K562 (cell line): ENCODE measurements around the gene SNRPD2. TPM values are rescaled to one million over a fixed set of nuclear protein-coding genes. Genes with fewer than 3 reads are reported as not detected.

ENCODE experiments used
- ATAC-seq: fragments of 200-7000 bp; cut with Tn5 transposase; 3 replicates; pipeline ENCODE4 v1.9.1; 2020; ENCODE audit warnings: moderate library complexity
- BruUV-seq: library from RNA; stranded (reverse); fragments of 400-500 nt; replicated peaks from 2 replicates; lab custom pipeline; 2021; lab: Mats Ljungman, UMichigan
- CTCF ChIA-PET: fragments of 300-600 bp; formaldehyde crosslinking; extraction: SDS; loops from one replicate; lab custom pipeline; 2021; ENCODE audit warnings: low intra/inter-chr PET ratio; lab: Yijun Ruan, JAX
- POLR2A ChIA-PET: fragments of 300-600, 350-650 bp; sonication (Branson Sonifier 250); formaldehyde crosslinking; extraction: SDS; loops from one replicate; lab custom pipeline; 2021; ENCODE audit warnings: antibody characterized with exemption, inconsistent platforms; lab: Yijun Ruan, JAX
- DNase-seq, 4 experiments: peaks; one replicate each; pipeline versions ENCODE4 v3.0.0 to v3.0.0-alpha.2; 2011 to 2018; ENCODE audit warnings: low spot score in 3 of 4, mixed read lengths in 3 of 4; ENCODE audit errors: extremely low read depth in 1 of 4
- FAIRE-seq: peaks from 2 replicates; lab custom pipeline; 2011; peaks lifted over from hg19 to GRCh38; lab: Jason Lieb, UNC
- H2AFZ ChIP-seq: 2 replicates; pipeline ENCODE4 v1.6.0; 2011; ENCODE audit warnings: low read depth, low read length, control low read depth, inconsistent platforms
- H3K27ac ChIP-seq: fragments of 200-600 bp; 3 replicates; pipeline ENCODE4 v1.8.0; 2011; ENCODE audit warnings: low read depth, mild to moderate bottlenecking, control low read depth, inconsistent platforms, low read length, moderate library complexity, mixed read lengths; ENCODE audit errors: extremely low read depth
- H3K27me3 ChIP-seq, 2 experiments: fragments of 300-600 bp in 1 of 2; 2 replicates in 1 of 2; 3 replicates in 1 of 2; pipeline versions ENCODE4 v1.6.0 to v1.8.0; 2011; ENCODE audit warnings: inconsistent platforms in 2 of 2, low read length in 2 of 2, mild to moderate bottlenecking in 1 of 2, mixed read lengths in 1 of 2, moderate library complexity in 1 of 2; ENCODE audit not compliant: control insufficient read depth in 2 of 2, insufficient read depth in 2 of 2
- H3K36me3 ChIP-seq: fragments of 300-600 bp; 3 replicates; pipeline ENCODE4 v1.8.0; 2011; ENCODE audit warnings: mild to moderate bottlenecking, low read length, inconsistent platforms; ENCODE audit not compliant: control insufficient read depth, insufficient read depth
- H3K4me1 ChIP-seq, 2 experiments: fragments of 200-600 bp in 1 of 2; replicated peaks in 1 of 2; 2 replicates in 1 of 2; 3 replicates in 1 of 2; pipeline versions ENCODE4 v1.5.1 to v1.8.0; 2011; ENCODE audit warnings: inconsistent platforms in 2 of 2, low read length in 2 of 2, mild to moderate bottlenecking in 1 of 2, mixed read lengths in 1 of 2, moderate library complexity in 1 of 2; ENCODE audit not compliant: control insufficient read depth in 2 of 2, insufficient read depth in 2 of 2
- H3K4me2 ChIP-seq: 2 replicates; pipeline ENCODE4 v1.6.1; 2011; ENCODE audit warnings: low read length, control low read depth, inconsistent platforms, mixed read lengths; ENCODE audit not compliant: insufficient read depth
- H3K4me3 ChIP-seq: fragments of 200-600 bp; sonication (generic), shearing (Covaris generic); 2 replicates; pipeline ENCODE4 v1.5.1; 2016; ENCODE audit warnings: control low read depth, inconsistent platforms
- H3K79me2 ChIP-seq: fragments of 200-600 bp; 3 replicates; pipeline ENCODE4 v1.8.0; 2011; ENCODE audit warnings: low read length, inconsistent platforms; ENCODE audit not compliant: control insufficient read depth, insufficient read depth
- H3K9ac ChIP-seq, 2 experiments: 2 replicates each; pipeline versions ENCODE4 v1.6.0 to v1.6.1; 2011; ENCODE audit warnings: low read depth in 2 of 2, low read length in 2 of 2, control low read depth in 1 of 2, inconsistent platforms in 1 of 2, mild to moderate bottlenecking in 1 of 2, mixed read lengths in 1 of 2; ENCODE audit not compliant: insufficient read depth in 1 of 2
- H3K9me1 ChIP-seq: one replicate; pipeline ENCODE4 v1.6.0; 2011; ENCODE audit warnings: inconsistent platforms, mild to moderate bottlenecking, low read length, moderate library complexity; ENCODE audit not compliant: control insufficient read depth, insufficient read depth
- H3K9me3 ChIP-seq: replicated peaks from 2 replicates; pipeline ENCODE4 v1.5.1; 2011; ENCODE audit warnings: low read depth, low read length, inconsistent platforms; ENCODE audit not compliant: control insufficient read depth, insufficient read depth
- H4K20me1 ChIP-seq: replicated peaks from 2 replicates; pipeline ENCODE4 v1.6.1; 2011; ENCODE audit warnings: low read length, inconsistent platforms, mixed read lengths; ENCODE audit not compliant: control insufficient read depth, insufficient read depth
- BHLHE40 ChIP-seq: IDR thresholded peaks from 2 replicates; pipeline ENCODE4 v1.6.1; 2011; ENCODE audit warnings: low read length, improper control_type of control experiment
- CBX2 ChIP-seq: fragments of 200-600 bp; sonication (generic); IDR thresholded peaks from one replicate; pipeline ENCODE4 v1.6.1; 2012; ENCODE audit warnings: mild to moderate bottlenecking, low read length, inconsistent platforms; ENCODE audit not compliant: insufficient read depth, poor library complexity, severe bottlenecking
- CXXC5 ChIP-seq: fragments of 250-450 bp; sonication (Bioruptor Pico); IDR thresholded peaks from 2 replicates; pipeline ENCODE4 v1.8.0; 2022; ENCODE audit warnings: inconsistent platforms, mild to moderate bottlenecking, moderate library complexity
- DEAF1 ChIP-seq: fragments of 450-650 bp; formaldehyde crosslinking; IDR thresholded peaks from 2 replicates; pipeline ENCODE4 v1.4.0; 2020; ENCODE audit warnings: mild to moderate bottlenecking, moderate library complexity
- E2F1 ChIP-seq: sonication (generic); formaldehyde crosslinking; IDR thresholded peaks from 2 replicates; pipeline ENCODE4 v1.8.1; 2023; ENCODE audit warnings: mild to moderate bottlenecking, missing genetic modification reagents, moderate library complexity
- EGR1 ChIP-seq: fragments of 450-650 bp; conservative IDR thresholded peaks from 2 replicates; pipeline ENCODE4 v1.6.1; 2017; ENCODE audit warnings: mild to moderate bottlenecking
- ELF4 ChIP-seq: fragments of 450-650 bp; formaldehyde crosslinking; IDR thresholded peaks from 2 replicates; pipeline ENCODE4 v1.4.0; 2022; ENCODE audit warnings: missing genetic modification characterization
- FOXK2 ChIP-seq, 2 experiments: fragments of 450-650 bp; IDR thresholded peaks in 1 of 2; conservative IDR thresholded peaks in 1 of 2; 2 replicates each; pipeline ENCODE4 v1.6.1; 2016; ENCODE audit warnings: low read depth in 2 of 2, mild to moderate bottlenecking in 1 of 2
- MED1 ChIP-seq: sonication (generic); formaldehyde crosslinking; IDR thresholded peaks from 2 replicates; pipeline ENCODE4 v1.8.1; 2023; ENCODE audit warnings: missing genetic modification reagents, borderline replicate concordance
- SMAD2 ChIP-seq: fragments of 150-350 bp; IDR thresholded peaks from 2 replicates; pipeline ENCODE4 v1.6.1; 2014; ENCODE audit warnings: low read depth, mild to moderate bottlenecking, low read length
- TEAD2 ChIP-seq: fragments of 450-650 bp; IDR thresholded peaks from 2 replicates; pipeline ENCODE4 v1.6.1; 2016; ENCODE audit warnings: missing genetic modification characterization, control low read depth, missing compliant biosample characterization
- TFE3 ChIP-seq: fragments of 450-650 bp; formaldehyde crosslinking; IDR thresholded peaks from 2 replicates; pipeline ENCODE4 v1.4.0; 2020; ENCODE audit warnings: mild to moderate bottlenecking, mixed read lengths
- WHSC1 ChIP-seq: IDR thresholded peaks from one replicate; pipeline ENCODE4 v1.6.1; 2012; ENCODE audit warnings: low read length, control low read depth, inconsistent platforms
- ZNF124 ChIP-seq: sonication (generic); formaldehyde crosslinking; IDR thresholded peaks from 2 replicates; pipeline ENCODE4 v1.8.1; 2022; ENCODE audit warnings: missing genetic modification reagents
- ZNF253 ChIP-seq: fragments of 250-450 bp; sonication (Bioruptor Pico); conservative IDR thresholded peaks from 2 replicates; pipeline ENCODE4 v1.6.1; 2021; ENCODE audit warnings: mild to moderate bottlenecking
- ZNF408 ChIP-seq: fragments of 250-450 bp; sonication (Bioruptor Pico); IDR thresholded peaks from 2 replicates; pipeline ENCODE4 v1.4.0; 2020; ENCODE audit warnings: low read depth, mild to moderate bottlenecking, moderate library complexity
- ZNF445 ChIP-seq: fragments of 250-450 bp; sonication (Bioruptor Pico); IDR thresholded peaks from 2 replicates; pipeline ENCODE4 v1.4.0; 2020; ENCODE audit warnings: low read depth, mild to moderate bottlenecking, moderate library complexity
- ZNF57 ChIP-seq: fragments of 450-650 bp; formaldehyde crosslinking; IDR thresholded peaks from 2 replicates; pipeline ENCODE4 v1.4.0; 2020; ENCODE audit warnings: mild to moderate bottlenecking, moderate library complexity
- WGBS: fragments of 100-300 bp; shearing (Covaris generic); methylation state at CpG from one replicate; pipeline ENCODE4 v1.1.6; 2016; ENCODE audit warnings: low coverage, mixed read lengths; ENCODE audit not compliant: insufficient coverage; ENCODE audit errors: missing lambda C conversion rate; 5-methylcytosine and 5-hydroxymethylcytosine counted together
- in situ Hi-C: fragments of 300-500 bp; cut with MboI; formaldehyde crosslinking; loops from 4 replicates; pipeline ENCODE4 v1.15.0; 2018; ENCODE audit warnings: inconsistent platforms, mixed read lengths
- intact Hi-C: fragments of 100-400 bp; cut with micrococcal nuclease; formaldehyde crosslinking; loops from 2 replicates; pipeline ENCODE4 v1.14.2; 2022
- polyA plus RNA-seq, 8 experiments: library from polyadenylated mRNA; depleted of rRNA in 4 of 8; stranded (reverse) in 5 of 8; unstranded in 3 of 8; fragments of >200 nt; fragmentation: Nextera tagmentation in 2 of 8; fragmentation: Illumina TruSeq in 1 of 8; extraction: Ambion mirVana in 2 of 8; extraction: Trizol in 1 of 8; gene quantifications; 2 replicates each; pipeline versions ENCODE4 v1.2.1 to v1.2.3, GENCODE V29; 2011 to 2014; ENCODE audit warnings: inconsistent platforms in 1 of 8, missing spikeins in 1 of 8
- total RNA-seq, 7 experiments: library from RNA; depleted of rRNA in 6 of 7; stranded (reverse); fragments of >200 nt in 6 of 7; fragmentation: Illumina TruSeq in 2 of 7; extraction: Trizol in 2 of 7; gene quantifications; 2 replicates each; pipeline versions ENCODE4 v1.2.1 to v1.2.3, GENCODE V29; 2011 to 2021; ENCODE audit warnings: low replicate concordance in 1 of 7

The SNRPD2 gene
- total and polyA plus RNA-seq, 9 of the 15 experiments (the other 6 are each of a cell fraction or from before 2014, with no cell fraction given): 728 to 4,411 (median 1,029) TPM

GRCh38 chr19:45730368-45731288 is 38.9 kb upstream of the SNRPD2 start, which contains the start of gene FBXO46:
FBXO46 (minus strand) TSS chr19:45730896; CDS start chr19:45713495, 17,401 bp downstream.
- in situ Hi-C loops: no loop called here
- CTCF ChIA-PET: no interaction called here
- peak within 1 kb of the TSS; percentile 96 for H3K4me2 ChIP-seq
- ATAC-seq: peak; percentile 97
- no peaks in the 10 kb centered on the region for H3K27me3 ChIP-seq
- H3K9ac ChIP-seq: peak within 1 kb of the TSS; percentile 87 to 95
- FAIRE-seq: peak; percentile 97
- peaks cover 9% of the 10 kb centered on the region; the same call in 1 of the 3 replicates for H3K36me3 ChIP-seq
- peak within 1 kb of the TSS; percentile 82 for H2AFZ ChIP-seq
- peaks cover 13 to 38% of the 10 kb centered on the region in 2 experiments for H3K4me1 ChIP-seq
- peaks cover 51% of the 10 kb centered on the region for H3K79me2 ChIP-seq
- peaks cover 5% of the 10 kb centered on the region; the same call in 1 of the 2 replicates for H4K20me1 ChIP-seq
- peak within 1 kb of the TSS; percentile 74 for H3K27ac ChIP-seq
- H3K4me3 ChIP-seq: peak within 1 kb of the TSS; percentile 88
- under 1% methylated on average over 33 of the region's 48 CpGs for WGBS
- POLR2A ChIA-PET: interaction anchor here (0.6 to 2.2 kb wide), 13 partner anchors 9 to 1702 kb away, joined by 3 to 18 read pairs (median 4); partner anchors contain the start of genes QPCTL and SIX5
- no TSS peak for BruUV-seq
- intact Hi-C loops: no loop called here
- H3K9me1 ChIP-seq: no peaks in the 10 kb centered on the region
- peak; percentile 92 to 98 (median 96) for DNase-seq
- H3K9me3 ChIP-seq: no peaks in the 10 kb centered on the region
- no peak for TF ChIP-seq ZNF57 (CRISPR knock-in tag)
- no peak for TF ChIP-seq FOXK2 (conservative IDR thresholded peaks at IDR 0.05 in 1 of 2, IDR thresholded peaks at IDR 0.05 in 1 of 2; ENCODE audit: low read depth in 2 of 2)
- no peak for TF ChIP-seq TEAD2 (tag)
- no peak for TF ChIP-seq ZNF124
- no peak for TF ChIP-seq TFE3 (CRISPR knock-in tag)
- TF ChIP-seq WHSC1: no peak
- TF ChIP-seq DEAF1 (CRISPR knock-in tag): no peak
- no peak for TF ChIP-seq MED1 (CRISPR knock-in tag)
- TF ChIP-seq ELF4: peak; percentile 40; the same call in 1 of the 2 replicates
- TF ChIP-seq SMAD2: no peak
- no peak for TF ChIP-seq ZNF408 (CRISPR knock-in tag)
- peak; percentile 43 for TF ChIP-seq EGR1
- no peak for TF ChIP-seq BHLHE40
- TF ChIP-seq E2F1 (CRISPR knock-in tag): no peak
- no peak for TF ChIP-seq ZNF253 (CRISPR knock-in tag)
- no peak for TF ChIP-seq CBX2
- peak; percentile 64 for TF ChIP-seq CXXC5
- no peak for TF ChIP-seq ZNF445
